ENCODE measurements around the gene MMP13. TPM values are rescaled to one million over a fixed set of nuclear protein-coding genes. Genes with fewer than 3 reads are reported as not detected.
"Not testable (repeated sequence)": the region's sequence is repeated elsewhere in the genome, so short reads cannot be mapped to it uniquely, and the experiment has no call there.

Gene MMP13
- total RNA-seq, 1 donor from 2014 or later: 0.13 TPM

GRCh38 chr11:102911758-102912481 is 43.6 kb downstream of the MMP13 start:
- no peak for TF ChIP-seq CTCF (IDR thresholded peaks at IDR 0.05; ENCODE audit: insufficient read depth, low read length, poor library complexity, severe bottlenecking)
- H3K36me3 ChIP-seq (ENCODE audit: control insufficient read depth, insufficient read depth, low read length): no peaks in the 10 kb centered on the region
- H3K27me3 ChIP-seq (ENCODE audit: control insufficient read depth, insufficient read depth, low read length): no peaks in the 10 kb centered on the region
- no peak overlapping the region for H3K4me3 ChIP-seq (ENCODE audit: low read depth, low read length)
- no peak for DNase-seq (ENCODE audit: low read depth)

- not testable (repeated sequence) for H3K27me3 ChIP-seq (ENCODE audit: control insufficient read depth, insufficient read depth, low read length); H3K36me3 ChIP-seq (ENCODE audit: control insufficient read depth, insufficient read depth, low read length); H3K4me3 ChIP-seq (ENCODE audit: low read depth, low read length); DNase-seq (ENCODE audit: low read depth)
Measured at GRCh38 chr11:102905848-102906247, 49.7 kb downstream of the MMP13 start.

DNA sequence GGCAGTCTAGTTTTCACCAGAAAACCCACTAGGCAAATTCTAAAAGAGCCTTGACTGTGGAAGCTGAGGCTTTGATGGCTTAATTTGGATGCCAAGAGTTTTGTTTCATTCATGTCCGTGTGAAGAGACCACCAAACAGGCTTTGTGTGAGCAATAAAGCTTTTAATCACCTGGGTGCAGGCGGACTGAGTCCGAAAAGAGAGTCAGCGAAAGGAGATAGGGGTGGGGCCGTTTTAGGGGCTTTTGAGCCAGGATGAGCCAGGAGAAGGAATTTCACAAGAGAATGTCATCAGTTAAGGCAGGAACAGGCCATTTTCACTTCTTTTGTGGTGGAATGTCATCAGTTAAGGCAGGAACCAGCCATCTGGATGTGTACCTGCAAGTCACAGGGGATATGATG is 51.6 kb downstream of the MMP13 start:
- H3K36me3 ChIP-seq (ENCODE audit: control insufficient read depth, insufficient read depth, low read length); H3K27me3 ChIP-seq (ENCODE audit: control insufficient read depth, insufficient read depth, low read length); DNase-seq (ENCODE audit: low read depth); H3K4me3 ChIP-seq (ENCODE audit: low read depth, low read length): not testable (repeated sequence)

DNA sequence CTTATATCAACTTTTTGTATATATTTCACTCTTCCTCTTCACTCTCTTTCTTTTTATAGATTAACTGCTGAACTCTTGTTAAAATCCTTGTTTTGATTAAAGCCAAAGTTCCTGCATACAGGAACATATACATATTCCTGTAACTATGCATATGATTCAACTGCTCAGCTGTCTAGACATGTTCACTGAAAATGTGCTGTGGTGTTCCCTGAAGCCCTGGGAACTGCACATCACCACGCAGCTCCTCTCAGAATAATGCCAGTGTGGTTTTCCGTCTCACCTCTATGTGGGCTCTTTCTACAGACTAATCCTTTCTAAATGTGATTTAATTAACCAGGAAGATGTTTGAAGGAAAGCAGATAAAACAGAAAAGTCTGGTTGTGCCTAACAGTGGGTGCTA is 55.2 kb downstream of the MMP13 start:
- Histone ChIP-seq H3K36me3 (ENCODE audit: control insufficient read depth, insufficient read depth, low read length) (no peaks in the 10 kb centered on the region), H3K27me3 (ENCODE audit: control insufficient read depth, insufficient read depth, low read length) (no peaks in the 10 kb centered on the region), H3K4me3 (ENCODE audit: low read depth, low read length) (no peak overlapping the region)
- no peak for DNase-seq (ENCODE audit: low read depth)
- no peak for TF ChIP-seq CTCF (IDR thresholded peaks at IDR 0.05; ENCODE audit: insufficient read depth, low read length, poor library complexity, severe bottlenecking)

Other genes with a start within 250 kb of the MMP13 start
- gene MMP27, start 250.0 kb downstream of the MMP13 start, total RNA-seq: not detected in 2 replicates
- not detected in 2 replicates for gene MMP8, start 230.8 kb downstream of the MMP13 start, total RNA-seq
- 4.8 and 8.7 TPM in 2 replicates for gene MMP10, start 175.1 kb downstream of the MMP13 start, total RNA-seq
- gene MMP1, start 157.6 kb downstream of the MMP13 start, total RNA-seq: 3.7 and 6.0 TPM in 2 replicates
- gene MMP3, start 112.1 kb downstream of the MMP13 start, total RNA-seq: not detected in 2 replicates
- gene MMP12, start 80.8 kb downstream of the MMP13 start, total RNA-seq: 0.07 TPM in 1 of 2 replicates, not detected in the other
- 73.7 and 83.5 TPM in 2 replicates for gene DCUN1D5, start 136.4 kb upstream of the MMP13 start, total RNA-seq
- gene DYNC2H1, start 153.7 kb upstream of the MMP13 start, total RNA-seq: 10.4 and 10.5 TPM in 2 replicates

Data from kidney epithelial cell (primary cell).